ENCODE data around the gene ATG7.
A peak's percentile ranks its signal among the peaks of the same experiment; 100 is the strongest.
"Not testable (repeated sequence)": the region's sequence is repeated elsewhere in the genome, so short reads cannot be mapped to it uniquely, and the experiment has no call there.

The ATG7 gene

DNA sequence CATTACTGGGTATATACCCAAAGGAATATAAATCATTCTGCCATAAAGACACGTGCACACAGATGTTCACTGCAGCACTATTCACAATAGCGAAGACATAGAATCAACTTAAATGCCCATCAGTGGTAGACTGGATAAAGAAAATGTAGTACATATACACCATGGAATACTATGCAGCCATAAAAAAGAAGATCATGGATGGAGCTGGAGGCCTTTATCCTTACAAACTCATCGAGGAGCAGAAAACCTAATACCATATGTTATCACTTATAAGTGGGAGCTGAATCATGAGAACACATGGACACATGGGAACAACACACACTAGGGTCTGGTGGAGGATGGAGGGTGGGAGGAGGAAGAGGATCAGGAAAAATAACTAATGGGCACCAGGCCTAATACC, 173.0 kb downstream of the ATG7 start:
- DNase-seq (ENCODE audit: low read depth); H3K4me3 ChIP-seq (ENCODE audit: low read depth, low read length): not testable (repeated sequence)

DNA sequence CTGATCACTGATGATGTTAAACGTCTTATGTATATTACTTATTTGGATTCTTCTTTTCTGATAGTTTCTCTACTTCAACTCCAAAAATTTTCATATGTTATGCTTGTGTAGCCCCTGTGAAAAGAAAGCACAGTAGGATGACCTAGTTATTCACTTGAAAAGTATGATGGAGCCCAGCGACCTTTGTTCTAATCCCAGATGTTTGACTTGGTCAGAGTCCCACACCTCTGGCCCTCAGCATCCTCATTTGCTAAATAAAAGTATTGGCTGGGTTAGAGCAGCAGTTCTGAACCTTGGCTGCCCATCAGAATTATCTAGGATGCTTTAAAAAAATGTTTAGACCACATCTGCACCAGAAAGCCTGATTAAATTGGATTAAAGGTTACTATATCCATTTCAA, 173.7 kb downstream of the ATG7 start:
- DNase-seq (ENCODE audit: low read depth), result no peak
- H3K4me3 ChIP-seq (ENCODE audit: low read depth, low read length), result no peak overlapping the region

DNA sequence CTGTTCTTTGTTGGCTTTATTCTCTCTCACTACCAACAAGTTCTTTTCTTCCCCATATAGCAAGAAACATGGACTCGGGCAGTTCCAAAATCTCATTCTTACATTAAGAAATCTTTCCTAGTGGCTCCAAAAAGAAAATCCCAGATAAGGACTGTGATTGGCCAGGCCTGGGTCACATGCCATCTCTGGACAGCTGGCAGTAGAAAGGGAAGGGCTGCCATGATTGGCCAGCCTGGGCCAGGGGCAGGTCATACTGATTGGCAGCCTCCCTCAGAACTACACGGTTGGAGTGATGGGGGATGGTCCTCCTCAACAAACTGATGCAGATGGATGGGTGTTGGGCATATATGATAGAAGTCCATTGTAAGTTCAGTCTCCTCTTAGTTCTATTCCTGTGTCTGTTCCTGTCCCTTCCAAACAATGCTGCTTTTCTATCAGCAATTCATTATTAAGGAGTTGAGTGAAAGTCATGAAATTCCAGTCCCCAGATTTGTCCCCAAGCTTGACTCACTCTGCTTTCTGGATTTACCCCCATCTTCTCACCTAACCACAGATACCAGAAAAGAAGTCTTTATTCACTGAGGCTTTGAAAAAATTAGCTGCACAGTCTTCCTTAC, 175.5 kb downstream of the ATG7 start:
- no peak overlapping the region for H3K4me3 ChIP-seq (ENCODE audit: low read depth, low read length)
- DNase-seq (ENCODE audit: low read depth), result no peak

DNA sequence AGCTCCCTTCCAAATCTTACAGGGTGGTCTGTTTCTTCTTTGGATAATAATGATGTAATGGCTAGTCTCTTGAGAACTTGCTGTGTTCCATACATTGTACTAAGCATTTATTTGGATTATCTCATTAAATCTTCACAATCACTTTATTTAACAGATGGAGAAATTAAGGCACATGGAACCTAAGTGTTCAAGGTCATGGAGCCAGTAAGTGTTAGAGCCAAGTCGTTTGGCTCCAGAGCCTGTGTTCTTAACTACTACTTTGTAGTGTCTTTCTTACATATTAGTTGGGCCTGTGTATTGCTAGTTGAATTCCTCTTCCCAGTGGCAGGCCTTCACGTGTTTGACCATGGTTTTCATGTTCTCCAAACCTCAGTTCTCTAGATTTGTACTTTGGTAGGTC, 177.8 kb downstream of the ATG7 start:
- H3K4me3 ChIP-seq (ENCODE audit: low read depth, low read length), result no peak overlapping the region
- DNase-seq (ENCODE audit: low read depth), result no peak

DNA sequence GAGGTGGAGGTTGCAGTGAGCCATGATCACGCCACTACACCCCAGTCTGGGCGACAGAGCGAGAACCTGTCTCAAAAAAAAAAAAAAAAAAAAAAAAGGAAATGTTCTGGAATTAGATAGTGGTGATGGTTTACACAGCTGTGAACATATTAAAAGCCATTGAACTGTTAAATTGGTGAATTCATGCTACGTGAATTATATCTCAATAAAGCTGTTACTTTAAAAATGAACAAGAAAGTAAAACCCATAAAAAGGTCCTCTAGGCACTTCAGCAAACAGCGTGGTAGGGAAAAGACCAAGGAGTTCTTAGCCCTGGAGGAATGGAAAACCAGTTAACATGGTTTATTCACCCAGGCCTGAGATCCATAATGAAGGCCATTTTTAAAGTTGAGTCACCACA, 180.1 kb downstream of the ATG7 start:
- H3K4me3 ChIP-seq (ENCODE audit: low read depth, low read length), result no peak overlapping the region
- DNase-seq (ENCODE audit: low read depth), result no peak

DNA sequence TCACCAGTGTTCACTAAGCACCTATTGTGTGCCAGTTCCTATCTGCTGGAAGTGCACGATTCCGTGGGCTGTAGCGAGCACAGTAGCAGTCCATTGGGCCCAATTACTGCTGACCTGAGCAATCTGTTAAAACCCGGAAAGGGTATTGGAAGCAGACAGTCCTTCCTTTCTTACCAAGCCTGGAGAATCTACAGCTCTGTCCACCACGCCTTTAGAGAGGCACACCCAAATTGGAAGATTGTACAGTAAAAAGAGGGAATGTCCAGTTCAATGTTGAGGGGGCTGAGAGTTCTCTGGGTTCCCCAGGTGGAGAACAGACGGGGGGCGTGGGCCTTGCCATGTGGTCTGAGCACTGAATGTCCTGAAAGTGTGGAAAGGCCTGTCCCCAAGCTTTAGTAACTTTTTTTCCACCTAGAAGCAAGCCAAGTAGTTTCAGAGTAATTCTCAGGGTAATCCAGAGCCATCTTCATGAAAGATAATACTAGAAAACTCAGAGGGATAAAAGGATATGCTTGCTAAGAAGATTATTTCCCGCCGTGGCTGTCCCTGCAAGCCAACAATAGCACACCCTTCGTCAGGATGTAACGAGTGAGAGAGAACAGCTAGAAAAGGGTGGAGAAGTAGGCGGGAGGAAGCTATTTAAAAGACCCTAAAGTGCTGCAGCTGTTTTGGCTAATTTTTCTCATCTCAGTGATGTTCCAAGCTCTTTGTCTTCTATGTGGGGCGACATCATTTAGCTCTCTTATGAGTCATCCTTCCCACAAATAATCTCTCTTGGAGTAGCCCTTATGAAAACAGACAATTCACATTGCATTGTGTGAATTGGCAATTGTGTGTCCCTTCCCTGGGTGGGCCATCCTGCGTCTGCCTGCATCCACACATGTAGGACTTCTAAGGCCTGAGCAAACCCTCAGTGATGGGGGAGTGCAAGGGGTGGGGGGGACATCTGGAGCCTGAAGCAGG, 181.0 kb downstream of the ATG7 start:
- peak; percentile 81 for DNase-seq (ENCODE audit: low read depth)
- no peak overlapping the region for H3K4me3 ChIP-seq (ENCODE audit: low read depth, low read length)

DNA sequence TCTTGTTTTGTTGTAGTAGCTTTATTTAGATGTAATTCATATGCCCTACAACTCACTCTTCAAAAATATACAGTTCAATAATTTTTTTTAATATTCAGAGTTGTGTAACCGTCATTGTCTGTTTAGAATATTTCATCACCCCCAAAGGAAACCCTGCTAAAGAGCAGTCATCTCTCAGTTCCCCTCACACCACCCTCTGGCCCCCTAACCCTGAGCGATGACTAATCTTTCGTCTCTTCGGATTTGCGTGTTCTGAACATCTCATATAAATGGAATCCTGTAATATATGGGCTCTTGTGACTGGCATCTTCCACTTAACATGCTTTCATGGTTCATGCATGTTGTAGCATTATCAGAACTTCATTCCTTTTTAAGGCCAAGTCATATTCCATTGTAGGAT, 183.8 kb downstream of the ATG7 start:
- no peak overlapping the region for H3K4me3 ChIP-seq (ENCODE audit: low read depth, low read length)
- DNase-seq (ENCODE audit: low read depth), result peak; percentile 90

DNA sequence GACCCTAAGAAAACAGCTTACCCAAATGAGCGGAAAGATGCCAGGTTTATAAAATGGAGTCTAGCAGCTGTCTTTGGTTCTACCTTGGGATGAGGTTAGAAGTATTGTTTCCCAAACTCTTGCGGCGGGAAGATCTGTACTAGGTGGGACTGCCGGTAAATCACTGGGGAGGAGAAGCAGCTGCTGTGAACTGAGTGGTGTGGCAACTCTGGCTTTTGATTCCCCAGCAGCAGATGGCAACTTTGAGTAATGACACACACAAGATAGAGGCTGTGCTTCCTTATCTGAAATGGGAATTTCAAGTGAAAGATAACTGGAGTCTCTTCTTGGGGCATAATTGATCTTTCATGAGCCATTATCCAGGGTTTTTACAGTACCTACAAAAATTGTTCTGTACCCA, 184.9 kb downstream of the ATG7 start:
- no peak for DNase-seq (ENCODE audit: low read depth)
- H3K4me3 ChIP-seq (ENCODE audit: low read depth, low read length), result no peak overlapping the region

DNA sequence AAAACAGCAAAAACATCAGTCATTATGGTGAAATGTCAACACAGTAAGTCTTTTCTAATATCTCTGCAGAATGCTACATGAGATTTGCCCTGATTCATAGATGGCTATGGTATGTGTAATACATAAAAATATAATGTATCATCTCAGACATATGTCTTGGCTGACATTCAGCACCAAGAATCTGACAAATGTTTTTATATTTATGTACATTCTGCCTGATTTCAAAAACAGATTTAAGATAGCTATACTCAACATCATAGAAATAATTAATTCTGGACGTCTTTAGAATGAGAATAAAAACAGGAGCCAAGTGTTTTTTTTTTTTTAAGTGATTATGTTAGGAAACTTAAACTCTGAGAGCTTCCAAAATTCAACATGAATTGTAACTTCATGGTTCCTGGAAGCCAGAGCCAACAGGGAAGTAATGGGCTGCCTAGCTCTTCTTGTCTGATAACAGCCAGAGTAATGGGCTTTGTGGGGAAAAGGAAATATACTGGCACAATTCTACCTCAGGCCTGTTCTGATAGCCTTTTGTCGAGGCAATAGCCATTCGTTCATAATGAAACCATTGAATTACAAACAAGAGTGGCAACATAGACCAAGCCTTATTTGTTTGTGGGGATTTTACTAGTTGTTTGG, 187.1 kb downstream of the ATG7 start:
- H3K4me3 ChIP-seq (ENCODE audit: low read depth, low read length), result no peak overlapping the region
- DNase-seq (ENCODE audit: low read depth), result no peak

DNA sequence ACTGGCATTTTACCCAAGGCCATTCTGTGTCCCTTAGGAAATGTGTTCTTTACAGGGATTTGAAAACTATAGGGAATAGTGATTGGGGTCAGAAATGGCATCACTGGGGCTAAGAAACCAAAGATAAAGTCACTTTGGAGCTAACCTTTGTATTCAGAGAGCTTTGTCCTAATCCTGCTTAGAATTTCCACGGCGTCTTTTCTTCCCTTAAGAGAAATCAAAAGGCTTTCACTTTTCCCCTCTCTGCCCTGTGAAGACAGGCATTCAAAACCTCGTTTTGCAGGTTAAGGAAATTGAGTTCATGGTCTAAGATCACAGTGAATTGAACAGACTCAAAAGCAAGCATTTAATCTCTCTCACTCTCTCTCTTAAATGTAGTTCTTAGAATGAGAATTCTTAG, 189.0 kb downstream of the ATG7 start:
- no peak overlapping the region for H3K4me3 ChIP-seq (ENCODE audit: low read depth, low read length)
- no peak for DNase-seq (ENCODE audit: low read depth)

DNA sequence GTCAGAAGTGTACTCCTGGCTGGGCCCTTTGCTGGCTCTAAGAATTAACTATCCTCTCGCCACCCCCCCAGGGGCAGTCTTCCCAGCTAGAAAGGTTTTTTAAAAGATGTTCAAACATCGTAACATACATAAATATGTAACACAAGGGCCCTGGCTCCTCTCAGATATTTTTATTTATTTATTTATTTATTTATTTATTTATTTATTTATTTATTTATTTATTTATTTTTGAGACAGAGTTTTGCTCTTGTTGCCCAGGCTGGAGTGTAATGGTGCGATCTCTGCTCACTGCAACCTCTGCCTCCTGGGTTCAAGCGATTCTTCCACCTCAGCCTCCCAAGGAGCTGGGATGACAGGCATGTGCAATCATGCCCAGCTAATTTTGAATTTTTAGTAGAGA, 190.5 kb downstream of the ATG7 start:
- H3K4me3 ChIP-seq (ENCODE audit: low read depth, low read length); DNase-seq (ENCODE audit: low read depth): not testable (repeated sequence)

DNA sequence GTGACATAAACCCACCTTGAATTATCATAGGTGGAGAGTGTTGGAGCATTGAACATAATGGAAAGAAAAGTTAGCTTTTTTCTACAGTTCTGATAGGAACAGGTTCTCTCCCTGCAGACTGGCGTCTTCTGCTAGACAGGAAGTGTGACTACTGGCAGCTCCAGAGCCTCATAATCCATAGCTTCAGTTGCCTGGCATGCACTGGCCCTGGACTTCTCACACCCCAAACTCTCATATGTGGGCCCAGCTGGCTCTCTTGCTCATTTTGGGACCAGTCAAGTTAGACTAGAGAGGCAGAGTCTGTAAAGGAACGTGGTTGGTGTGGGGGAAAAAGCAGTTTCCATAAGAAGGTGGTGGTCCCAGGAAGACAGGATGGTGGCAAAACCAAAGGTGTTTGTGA, 191.4 kb downstream of the ATG7 start:
- no peak overlapping the region for H3K4me3 ChIP-seq (ENCODE audit: low read depth, low read length)
- no peak for DNase-seq (ENCODE audit: low read depth)

DNA sequence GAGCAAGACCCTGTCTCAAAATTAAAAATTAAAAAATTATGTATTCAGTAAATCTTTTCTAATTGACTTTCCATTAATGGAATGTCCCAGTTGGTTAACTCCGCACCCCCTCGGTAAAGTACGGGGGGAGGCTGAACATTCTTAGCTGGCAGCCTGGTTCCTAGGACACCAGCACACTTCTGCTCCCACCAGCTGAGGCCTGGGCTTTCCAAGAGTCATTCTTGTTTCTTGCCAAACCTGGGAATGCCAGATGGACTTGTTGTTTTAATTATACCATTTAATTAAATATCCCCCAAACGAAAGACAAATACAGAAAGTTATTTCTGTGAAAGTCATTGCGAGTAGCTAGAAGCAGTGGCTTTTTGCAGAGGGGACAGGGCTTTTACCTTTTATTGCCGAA, 192.2 kb downstream of the ATG7 start:
- no peak overlapping the region for H3K4me3 ChIP-seq (ENCODE audit: low read depth, low read length)
- DNase-seq (ENCODE audit: low read depth), result no peak

DNA sequence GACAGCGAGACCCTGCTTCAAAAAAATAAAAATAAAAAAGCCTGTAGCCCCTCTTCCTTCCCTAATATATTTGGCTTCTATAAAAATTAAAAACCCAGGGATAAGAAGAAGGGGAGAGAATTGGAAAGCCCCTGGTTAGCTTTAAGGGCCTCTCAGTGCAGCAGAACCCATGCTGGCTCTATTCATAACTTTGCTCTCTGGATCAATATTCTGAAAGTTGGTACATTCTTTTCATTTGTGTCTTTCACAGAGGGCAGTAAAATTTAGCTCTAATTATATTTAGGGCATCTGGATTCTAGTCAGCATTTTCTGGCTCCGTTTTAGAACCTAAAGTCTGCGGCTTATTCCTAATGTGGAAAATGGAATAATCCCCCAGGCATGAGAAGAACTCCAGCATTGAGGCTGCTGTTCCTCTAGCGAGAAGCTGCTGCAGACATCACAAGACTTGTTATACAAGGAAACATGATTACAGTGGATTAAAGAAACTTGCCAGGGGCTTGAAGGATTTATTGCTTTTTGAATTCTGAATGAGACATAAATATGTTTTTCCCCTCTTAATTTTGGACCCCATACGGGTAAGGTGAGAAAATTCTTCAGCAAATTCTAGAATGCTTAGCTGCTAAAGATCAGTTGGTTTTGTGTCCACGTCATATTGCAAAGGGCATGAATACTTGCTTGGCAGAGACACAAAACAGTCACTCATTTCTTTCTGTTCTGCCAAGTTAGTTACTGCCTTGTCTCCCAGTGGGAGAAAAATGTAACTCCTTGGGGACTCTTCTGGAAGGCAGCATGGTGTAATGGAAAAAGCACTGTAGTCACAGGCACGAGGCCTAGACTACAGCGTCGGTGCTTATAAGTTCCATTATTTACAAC, 193.8 kb downstream of the ATG7 start:
- no peak overlapping the region for H3K4me3 ChIP-seq (ENCODE audit: low read depth, low read length)
- DNase-seq (ENCODE audit: low read depth), result peak; percentile 98

DNA sequence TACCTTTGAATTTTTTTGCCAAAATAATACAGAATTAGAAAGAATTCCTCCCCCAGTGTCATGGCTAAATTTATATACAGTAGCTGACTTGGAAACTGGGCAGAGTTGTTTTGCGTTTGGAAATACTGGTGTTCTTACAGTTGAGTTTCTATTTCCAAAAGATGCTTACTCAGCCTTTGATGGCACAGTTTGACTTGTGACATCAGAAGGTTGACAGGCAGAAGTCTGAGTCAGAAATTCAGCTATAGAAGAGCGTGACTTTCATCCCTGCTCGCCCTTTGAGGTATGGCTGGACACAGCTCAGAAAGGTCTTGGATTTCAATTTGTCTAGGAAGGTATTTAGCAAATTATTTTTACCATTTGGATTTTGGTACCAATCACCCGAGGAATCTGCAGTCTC, 195.7 kb downstream of the ATG7 start:
- no peak overlapping the region for H3K4me3 ChIP-seq (ENCODE audit: low read depth, low read length)
- no peak for DNase-seq (ENCODE audit: low read depth)

DNA sequence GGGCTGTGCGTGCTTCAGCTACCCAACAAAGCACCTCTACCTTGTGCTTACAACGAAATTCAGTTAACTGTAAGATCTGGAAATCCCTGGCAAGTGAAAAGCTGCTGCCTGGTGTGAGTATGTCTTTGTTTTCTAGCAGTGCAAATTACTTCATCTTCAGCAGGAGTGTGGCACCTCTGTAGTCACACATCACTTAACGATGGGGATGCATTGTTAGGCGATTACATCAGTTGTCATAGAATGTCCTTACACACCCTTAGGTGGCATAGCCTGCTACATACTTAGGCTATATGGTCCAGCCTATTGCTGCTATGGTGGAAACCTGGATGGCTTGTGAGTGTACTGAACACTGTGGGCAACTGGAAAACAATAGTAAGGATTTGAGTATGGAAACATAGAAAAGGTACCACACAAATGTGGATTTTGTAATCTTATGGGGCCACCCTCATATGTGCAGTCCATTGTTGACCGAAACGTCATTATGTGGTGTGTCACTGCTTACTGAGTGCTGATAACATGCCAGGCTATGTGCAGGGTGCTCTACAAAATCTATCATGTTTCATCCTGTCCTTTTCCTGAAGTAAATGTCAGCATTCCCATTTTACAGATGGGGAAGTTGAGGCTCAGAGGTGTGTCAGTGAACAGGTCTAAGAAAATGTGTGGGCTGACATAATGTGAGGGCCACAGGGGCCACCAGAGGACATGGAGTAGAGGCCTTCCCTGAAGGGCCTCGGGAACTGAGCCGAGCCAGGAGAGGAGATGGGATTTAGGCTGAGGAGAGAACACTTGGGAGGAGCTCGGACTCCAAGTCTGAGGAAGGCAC, 198.0 kb downstream of the ATG7 start:
- no peak overlapping the region for H3K4me3 ChIP-seq (ENCODE audit: low read depth, low read length)
- no peak for DNase-seq (ENCODE audit: low read depth)

DNA sequence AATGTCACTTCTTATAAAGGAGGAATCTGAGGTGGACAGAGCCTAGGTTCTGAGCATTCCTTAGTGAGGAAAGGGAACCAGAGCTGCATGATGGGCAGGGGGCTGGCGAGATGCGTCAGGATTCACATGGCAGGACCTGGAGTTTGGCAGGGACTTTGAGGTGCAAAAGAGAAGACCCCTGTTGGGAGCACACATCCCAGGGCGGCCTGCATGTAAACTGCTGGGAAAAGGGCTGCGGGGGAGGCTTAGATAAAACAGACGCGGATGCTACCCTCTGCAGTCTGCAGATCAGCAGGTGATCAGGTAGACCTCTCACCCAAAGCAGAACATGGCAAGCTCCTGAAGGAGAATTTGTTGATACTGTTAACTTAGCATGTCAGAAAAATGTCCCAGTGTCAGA, 203.1 kb downstream of the ATG7 start:
- no peak overlapping the region for H3K4me3 ChIP-seq (ENCODE audit: low read depth, low read length)
- no peak for DNase-seq (ENCODE audit: low read depth)

DNA sequence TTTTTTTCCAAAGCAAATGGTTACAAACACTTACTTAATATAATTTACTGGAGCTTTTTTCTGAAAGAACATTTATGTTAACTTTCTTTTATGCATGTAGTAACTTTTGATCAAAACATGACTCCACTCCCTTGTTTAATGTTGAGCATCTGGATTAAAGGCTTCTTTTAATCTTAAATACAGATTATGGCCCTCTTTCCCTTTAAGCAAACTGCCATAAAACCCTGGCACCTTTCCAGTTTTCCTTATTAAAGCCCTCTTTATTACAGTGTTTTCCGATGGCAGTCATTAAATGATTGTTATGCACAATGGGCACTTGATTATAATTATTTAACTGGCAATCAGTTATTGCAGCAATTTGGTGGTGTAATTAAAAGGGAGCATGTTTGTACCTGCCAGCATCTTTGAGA, 204.5 kb downstream of the ATG7 start:
- no peak overlapping the region for H3K4me3 ChIP-seq (ENCODE audit: low read depth, low read length)
- no peak for DNase-seq (ENCODE audit: low read depth)

DNA sequence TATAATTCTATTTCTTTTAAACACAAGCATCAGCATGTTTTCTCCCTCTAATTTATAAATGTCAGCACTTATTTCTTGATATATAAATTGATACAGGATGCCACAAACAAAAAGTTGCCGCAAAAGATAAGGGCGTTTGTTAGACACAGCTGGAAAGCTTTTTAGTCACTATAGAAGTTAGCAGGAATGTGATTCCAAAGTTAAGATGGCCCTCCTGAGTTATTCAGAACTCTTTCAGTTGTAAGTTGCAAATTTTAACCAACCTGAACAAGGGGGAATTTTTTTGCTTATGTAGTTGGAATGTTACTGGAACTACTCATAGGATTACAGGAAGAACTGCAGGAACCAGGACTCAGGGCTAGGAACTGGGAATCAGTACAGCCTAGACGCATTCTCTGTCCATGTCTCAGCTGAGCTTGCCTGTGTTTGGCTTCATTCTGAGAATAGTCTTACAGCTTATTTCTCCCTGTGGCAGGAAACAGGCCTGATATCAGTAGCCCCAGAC, 205.3 kb downstream of the ATG7 start:
- peak; percentile 68 for DNase-seq (ENCODE audit: low read depth)
- no peak overlapping the region for H3K4me3 ChIP-seq (ENCODE audit: low read depth, low read length)

Data from skeletal muscle cell (primary cell).